Measurements from ENCODE around the gene VPREB3.

- TF ChIP-seq MAFK (IDR thresholded peaks at IDR 0.05; ENCODE audit: partially characterized antibody) (no peak), SMC3 (IDR thresholded peaks at IDR 0.05) (no peak), CTCF (IDR thresholded peaks at IDR 0.05) (no peak), HDAC2 (IDR thresholded peaks at IDR 0.05) (no peak), RAD21 (conservative IDR thresholded peaks at IDR 0.05 in 1 of 2, IDR thresholded peaks at IDR 0.05 in 1 of 2) (no peak), SREBF2 (IDR thresholded peaks at IDR 0.05) (no peak), KDM5A (IDR thresholded peaks at IDR 0.05) (no peak), EP300 (IDR thresholded peaks at IDR 0.05) (no peak), ZSCAN20 (CRISPR knock-in tag; IDR thresholded peaks at IDR 0.05) (no peak)
Observed at GRCh38 chr22:23779731-23780130, 25.5 kb upstream of the VPREB3 start.
